ENCODE results near the gene WNT3A.

Gene WNT3A

DNA sequence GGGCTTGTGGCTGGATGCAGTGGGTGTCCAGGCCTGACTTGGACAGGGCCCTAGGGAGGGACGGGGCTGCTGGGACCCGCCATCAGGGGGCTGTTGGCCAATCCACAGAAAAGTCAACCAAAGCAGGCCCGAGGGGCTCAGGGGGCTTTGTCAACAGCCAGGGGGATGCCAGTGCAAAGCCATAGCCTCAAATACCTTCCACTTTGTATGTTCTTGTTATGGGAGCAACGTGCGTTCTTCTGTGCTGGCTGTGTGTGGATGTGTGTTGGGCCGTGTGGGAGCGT, 40.3 kb downstream of the WNT3A start:
- no peak for DNase-seq

DNA sequence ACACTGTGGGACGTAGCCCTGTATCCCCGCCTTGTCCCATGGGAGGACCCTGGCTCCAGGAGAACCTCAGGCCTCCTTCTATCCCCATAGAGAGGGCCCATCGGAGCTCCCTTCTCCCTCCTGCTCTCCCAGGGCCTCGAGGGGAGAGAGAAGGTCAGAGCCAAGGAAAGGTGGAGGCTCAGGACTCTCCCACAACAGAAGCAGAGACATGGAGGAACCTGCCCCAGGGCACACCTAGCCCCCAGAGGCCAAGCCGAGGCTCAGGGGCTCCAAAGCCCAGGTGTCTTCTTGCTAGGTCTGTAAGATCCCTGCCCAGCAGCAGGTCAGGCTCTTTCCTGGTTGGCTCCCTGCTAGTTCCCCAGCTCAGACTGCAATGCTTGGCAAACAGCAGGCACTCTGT, 41.3 kb downstream of the WNT3A start:
- DNase-seq = no peak

DNA sequence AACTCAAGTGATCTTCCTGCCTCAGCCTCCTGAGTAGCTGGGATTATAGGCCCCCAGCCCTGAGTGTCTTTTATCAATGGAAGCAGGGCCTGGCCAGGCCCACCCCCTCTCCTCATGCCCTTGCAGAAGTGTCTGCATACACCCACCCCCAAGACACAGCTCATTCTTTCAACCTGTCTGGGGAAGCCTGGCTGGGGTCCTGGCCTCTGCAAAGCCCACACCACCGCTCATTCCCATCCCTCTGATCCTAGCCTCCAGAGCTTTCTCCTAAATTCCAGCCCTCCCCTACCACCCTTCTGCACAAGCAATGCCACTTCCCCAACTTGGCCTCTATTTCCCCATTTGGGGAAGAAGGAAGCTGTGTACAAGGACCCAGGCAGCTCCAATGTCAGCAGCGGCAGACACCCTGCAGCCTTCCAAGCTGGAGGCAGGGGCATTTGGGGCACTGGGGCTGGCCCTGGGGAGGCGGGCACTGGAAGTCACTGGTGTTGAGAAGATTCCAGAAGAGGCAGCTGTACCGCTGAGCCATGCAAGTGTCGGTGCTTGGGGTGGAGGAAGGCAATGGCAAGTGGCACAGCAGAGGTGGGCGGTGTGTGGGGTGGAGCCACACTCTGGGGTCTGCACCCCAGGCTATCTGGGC, 42.0 kb downstream of the WNT3A start:
- DNase-seq = no peak

DNA sequence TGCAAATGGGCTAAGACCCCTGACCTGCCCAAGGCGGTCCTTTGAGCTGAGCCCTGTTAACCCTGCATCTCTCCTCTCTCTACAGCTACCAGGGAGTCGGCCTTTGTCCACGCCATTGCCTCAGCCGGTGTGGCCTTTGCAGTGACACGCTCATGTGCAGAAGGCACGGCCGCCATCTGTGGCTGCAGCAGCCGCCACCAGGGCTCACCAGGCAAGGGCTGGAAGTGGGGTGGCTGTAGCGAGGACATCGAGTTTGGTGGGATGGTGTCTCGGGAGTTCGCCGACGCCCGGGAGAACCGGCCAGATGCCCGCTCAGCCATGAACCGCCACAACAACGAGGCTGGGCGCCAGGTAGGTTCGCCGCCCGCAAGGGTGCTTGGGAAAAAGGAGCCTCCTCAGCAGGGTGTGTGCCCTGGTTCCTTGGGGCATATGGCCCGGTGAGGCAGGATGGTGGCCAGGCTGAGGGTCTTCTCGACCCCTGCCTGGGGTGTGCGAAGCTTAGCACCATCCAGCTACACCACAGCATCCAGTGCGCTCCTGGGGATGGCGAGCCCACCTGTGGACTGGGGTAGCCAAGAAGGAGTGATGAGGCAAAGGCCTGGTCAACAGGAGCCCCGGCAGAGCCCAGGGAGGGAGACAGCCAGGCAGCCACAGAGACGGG, 43.9 kb downstream of the WNT3A start:
- no peak for DNase-seq

DNA sequence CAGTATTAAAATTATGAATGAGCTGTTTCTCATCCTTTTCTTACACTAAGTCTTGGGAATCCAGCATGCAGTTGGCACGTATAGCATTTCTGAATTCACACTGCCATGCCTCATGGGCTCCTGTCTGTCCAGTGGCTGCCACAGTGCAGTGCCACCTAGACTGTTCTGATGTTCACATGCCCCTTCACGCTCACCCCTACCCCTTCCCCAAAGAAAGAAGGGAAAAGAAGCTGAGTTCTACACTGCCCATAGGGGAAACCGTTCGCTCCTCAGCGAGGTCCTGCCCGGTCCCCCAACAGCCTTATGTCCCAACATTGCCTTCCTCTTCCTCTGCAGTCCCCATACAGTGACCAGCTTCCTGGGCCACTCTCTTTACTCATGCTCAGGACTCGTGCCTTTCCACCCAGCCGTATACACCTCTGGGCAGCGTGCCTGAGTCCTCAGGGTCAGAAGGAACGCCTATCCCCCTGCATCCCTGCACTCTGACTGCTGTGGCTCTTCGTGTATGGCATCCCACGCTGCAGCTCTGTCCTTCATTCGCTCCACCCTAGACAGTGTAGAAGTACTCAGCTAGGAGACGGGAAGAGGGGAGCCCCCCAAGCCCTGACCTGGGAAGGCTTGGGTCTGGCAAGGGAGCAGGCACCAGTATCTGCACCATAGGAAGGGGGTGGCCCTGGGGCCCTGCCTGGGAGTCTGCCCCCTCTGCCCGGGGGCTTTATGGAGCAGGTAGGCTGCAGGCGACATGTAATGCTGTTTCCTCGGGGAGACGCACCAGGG, 51.6 kb downstream of the WNT3A start:
- no peak for DNase-seq

DNA sequence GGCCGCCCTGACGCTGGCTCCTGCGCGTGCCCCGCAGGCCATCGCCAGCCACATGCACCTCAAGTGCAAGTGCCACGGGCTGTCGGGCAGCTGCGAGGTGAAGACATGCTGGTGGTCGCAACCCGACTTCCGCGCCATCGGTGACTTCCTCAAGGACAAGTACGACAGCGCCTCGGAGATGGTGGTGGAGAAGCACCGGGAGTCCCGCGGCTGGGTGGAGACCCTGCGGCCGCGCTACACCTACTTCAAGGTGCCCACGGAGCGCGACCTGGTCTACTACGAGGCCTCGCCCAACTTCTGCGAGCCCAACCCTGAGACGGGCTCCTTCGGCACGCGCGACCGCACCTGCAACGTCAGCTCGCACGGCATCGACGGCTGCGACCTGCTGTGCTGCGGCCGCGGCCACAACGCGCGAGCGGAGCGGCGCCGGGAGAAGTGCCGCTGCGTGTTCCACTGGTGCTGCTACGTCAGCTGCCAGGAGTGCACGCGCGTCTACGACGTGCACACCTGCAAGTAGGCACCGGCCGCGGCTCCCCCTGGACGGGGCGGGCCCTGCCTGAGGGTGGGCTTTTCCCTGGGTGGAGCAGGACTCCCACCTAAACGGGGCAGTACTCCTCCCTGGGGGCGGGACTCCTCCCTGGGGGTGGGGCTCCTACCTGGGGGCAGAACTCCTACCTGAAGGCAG, 52.3 kb downstream of the WNT3A start:
- DNase-seq = no peak

DNA sequence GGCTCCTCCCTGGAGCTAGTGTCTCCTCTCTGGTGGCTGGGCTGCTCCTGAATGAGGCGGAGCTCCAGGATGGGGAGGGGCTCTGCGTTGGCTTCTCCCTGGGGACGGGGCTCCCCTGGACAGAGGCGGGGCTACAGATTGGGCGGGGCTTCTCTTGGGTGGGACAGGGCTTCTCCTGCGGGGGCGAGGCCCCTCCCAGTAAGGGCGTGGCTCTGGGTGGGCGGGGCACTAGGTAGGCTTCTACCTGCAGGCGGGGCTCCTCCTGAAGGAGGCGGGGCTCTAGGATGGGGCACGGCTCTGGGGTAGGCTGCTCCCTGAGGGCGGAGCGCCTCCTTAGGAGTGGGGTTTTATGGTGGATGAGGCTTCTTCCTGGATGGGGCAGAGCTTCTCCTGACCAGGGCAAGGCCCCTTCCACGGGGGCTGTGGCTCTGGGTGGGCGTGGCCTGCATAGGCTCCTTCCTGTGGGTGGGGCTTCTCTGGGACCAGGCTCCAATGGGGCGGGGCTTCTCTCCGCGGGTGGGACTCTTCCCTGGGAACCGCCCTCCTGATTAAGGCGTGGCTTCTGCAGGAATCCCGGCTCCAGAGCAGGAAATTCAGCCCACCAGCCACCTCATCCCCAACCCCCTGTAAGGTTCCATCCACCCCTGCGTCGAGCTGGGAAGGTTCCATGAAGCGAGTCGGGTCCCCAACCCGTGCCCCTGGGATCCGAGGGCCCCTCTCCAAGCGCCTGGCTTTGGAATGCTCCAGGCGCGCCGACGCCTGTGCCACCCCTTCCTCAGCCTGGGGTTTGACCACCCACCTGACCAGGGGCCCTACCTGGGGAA, 53.0 kb downstream of the WNT3A start:
- DNase-seq = no peak

DNA sequence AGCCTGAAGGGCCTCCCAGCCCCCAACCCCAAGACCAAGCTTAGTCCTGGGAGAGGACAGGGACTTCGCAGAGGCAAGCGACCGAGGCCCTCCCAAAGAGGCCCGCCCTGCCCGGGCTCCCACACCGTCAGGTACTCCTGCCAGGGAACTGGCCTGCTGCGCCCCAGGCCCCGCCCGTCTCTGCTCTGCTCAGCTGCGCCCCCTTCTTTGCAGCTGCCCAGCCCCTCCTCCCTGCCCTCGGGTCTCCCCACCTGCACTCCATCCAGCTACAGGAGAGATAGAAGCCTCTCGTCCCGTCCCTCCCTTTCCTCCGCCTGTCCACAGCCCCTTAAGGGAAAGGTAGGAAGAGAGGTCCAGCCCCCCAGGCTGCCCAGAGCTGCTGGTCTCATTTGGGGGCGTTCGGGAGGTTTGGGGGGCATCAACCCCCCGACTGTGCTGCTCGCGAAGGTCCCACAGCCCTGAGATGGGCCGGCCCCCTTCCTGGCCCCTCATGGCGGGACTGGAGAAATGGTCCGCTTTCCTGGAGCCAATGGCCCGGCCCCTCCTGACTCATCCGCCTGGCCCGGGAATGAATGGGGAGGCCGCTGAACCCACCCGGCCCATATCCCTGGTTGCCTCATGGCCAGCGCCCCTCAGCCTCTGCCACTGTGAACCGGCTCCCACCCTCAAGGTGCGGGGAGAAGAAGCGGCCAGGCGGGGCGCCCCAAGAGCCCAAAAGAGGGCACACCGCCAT, 53.8 kb downstream of the WNT3A start:
- no peak for DNase-seq

DNA sequence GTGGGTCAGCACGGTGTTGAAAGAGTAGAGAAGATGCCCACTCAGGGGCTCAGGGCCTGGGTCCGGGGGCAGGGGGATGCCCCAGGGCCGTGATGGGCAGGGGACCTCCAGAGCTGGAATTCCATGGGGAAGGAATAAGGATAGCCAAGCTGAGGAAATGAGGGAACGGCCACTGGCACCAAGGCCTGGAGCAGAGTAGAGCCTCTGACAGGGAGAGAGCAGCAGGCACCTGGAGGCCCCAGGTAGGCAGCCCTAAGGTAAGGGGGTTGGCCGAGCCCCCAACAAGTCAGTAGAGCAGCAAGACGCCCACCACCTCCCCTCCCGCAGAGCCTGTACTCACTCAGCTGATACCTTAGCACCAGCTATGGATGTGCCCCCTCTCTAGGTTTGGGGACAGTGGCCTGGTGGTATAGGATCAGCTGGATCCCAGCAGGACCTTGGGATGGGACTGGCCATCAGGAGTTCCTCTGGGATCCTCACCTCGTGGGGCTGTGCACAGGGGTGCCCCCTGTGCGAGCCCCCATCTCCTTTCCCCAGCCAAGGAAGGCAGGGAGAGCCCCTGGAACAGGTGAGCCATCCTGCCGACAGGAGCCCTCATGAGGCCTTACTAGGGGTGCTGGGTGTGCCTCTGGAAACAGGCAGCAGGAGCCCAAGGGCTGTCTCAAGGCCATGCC, 54.8 kb downstream of the WNT3A start:
- DNase-seq = no peak

DNA sequence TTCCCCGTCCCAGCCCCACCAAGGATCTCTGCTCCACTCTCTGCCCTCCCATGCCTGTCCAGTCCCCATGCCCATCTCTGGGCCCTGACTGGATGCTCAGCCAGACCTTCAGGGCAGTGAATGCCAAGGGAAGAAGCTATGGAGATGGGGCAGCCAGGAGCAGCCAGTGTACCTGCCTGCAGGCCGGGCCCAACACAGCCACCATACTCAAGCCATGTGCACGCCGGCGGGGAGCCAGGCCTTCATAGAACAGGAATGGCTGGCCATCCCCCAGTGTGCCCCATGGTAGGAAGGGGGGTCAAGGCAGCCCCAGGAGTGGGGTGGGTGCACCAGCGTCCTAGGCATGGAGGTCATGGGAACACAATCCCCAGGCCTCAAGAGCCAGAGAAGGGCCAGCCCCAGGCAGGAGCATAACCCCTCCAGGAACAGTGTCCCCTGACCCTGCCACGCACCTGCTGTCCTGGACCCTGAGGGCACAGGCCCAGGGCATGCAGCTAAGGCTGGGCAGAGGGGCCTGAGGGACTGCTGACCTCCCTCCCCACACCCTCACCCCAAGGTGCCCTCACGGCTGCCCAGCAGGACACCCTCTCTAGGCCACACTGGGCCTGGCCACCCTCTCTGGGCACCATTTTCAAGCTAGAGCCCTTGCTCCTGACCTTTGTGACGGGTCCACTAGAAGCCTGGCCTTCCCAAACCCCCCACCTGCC, 55.4 kb downstream of the WNT3A start:
- no peak for DNase-seq

DNA sequence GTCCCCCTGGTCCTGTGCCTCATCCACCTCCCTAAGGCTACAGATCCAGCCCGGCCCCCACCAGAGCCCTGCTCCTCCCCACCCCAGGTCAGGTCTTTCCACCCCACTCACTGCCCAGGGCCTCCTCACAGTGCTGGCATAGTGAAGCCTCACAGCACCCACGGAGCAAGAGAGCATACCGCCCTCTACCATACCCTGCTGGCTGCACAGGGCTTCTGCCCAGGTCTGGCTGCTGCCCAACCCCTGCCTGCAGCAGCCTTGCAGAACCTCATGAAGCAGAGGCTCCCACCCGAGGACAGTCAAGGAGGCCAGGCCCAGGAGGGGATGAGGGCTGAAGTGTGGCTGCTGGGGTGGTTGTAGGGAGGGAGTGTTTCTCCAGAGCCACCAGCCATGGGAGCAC, 56.0 kb downstream of the WNT3A start:
- no peak for DNase-seq

DNA sequence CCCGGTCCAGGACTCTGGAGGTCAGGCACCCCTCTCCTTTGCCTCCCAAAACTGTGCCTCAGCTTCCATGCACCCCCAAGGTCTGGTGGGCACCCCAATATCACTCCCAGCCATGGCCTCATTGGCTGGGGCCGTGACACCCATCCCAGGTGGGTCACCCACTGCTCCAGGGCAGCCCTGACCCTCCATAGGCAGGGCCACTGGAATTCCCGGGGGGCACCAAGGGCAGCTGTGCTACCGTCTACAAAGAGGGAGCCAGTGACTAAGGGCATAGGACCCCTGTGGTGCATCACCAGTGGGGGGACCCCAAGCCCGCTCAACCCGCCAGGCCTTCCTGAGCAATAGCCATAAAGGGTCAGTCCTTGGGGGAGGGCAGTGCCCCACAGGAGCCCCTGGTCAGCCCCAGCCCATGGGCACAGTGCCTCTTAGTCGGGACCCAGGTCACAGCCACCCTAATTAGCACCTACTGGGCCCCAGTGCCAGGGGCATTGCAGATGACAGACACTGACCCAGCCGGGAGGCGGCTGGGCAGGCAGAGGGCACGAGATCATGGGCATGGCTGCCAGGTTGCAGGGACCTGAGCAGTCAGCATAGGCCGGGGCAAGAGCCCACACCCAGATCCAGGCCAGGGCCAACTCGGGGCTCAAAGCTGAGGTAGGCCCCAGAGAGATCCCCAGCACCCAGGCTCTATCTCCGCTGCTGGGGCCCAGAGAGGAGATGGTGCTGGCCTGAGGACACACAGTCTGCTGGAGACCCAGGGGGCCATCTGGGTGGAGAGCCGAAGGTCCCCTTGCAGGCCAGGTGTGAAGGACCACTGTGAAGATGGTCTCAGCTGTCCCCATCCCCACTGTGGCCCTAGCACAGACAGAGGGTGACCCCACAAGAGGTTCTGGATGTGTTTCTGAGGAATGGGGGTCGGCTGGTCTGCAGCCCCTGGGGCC, 56.7 kb downstream of the WNT3A start:
- DNase-seq = no peak

DNA sequence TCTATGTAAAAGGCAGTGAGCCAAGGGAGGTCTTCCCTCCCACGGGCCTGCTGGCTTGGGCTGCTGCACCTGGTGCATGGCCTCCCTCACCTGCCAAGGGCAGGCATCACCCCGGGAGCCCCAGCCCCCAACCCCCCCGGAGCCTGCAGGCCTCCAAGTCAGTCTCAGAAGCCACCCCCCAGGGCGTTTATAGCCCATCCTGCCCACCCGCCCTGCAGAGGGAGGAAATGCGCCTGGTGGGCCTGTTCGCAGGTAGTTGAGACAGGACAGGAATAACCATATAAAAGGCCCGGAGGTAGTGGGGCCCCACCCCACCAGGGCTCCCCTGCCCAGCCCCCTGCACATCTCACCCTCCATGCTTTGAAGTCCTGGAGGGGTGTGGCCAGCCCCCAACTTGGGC, 57.5 kb downstream of the WNT3A start:
- no peak for DNase-seq

DNA sequence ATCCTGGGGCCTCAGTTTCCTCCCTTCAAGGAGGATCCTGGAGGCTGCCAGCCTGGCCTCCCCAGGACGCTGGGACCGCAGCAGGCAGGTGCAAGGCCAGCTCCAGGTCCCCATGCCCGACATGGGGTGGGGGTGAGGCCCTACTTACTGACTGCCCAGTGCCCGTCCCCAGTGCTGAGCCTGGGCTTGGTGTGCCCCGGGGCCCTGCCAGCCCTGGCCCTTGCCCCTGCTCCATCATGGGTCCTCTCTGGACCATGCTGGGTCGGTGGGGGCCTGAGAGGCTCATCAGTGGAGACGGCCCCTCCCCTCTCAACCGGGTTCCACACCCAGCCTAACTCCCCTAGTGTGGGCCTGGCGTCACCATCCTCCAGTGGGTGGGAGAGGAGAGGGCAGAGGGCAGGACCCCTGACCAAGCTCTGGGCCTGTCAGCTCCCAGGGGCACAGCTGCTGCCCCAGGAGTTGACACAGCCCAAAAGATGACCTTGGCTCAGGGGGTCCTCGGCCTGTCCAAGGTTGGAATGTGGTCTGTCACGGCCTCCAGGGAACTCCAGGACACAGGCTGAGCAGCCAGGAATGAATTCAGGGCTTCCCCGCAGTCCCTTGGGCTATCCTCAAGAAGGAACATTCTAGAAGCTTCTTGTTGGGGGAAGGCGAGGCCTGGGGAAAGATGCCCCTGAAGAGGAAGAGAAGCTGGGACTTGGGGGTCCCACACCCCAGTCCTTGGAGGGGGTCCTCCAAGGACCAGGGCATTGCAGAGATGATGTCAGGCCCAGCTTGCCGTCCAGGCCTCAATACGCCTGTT, 58.1 kb downstream of the WNT3A start:
- no peak for DNase-seq

DNA sequence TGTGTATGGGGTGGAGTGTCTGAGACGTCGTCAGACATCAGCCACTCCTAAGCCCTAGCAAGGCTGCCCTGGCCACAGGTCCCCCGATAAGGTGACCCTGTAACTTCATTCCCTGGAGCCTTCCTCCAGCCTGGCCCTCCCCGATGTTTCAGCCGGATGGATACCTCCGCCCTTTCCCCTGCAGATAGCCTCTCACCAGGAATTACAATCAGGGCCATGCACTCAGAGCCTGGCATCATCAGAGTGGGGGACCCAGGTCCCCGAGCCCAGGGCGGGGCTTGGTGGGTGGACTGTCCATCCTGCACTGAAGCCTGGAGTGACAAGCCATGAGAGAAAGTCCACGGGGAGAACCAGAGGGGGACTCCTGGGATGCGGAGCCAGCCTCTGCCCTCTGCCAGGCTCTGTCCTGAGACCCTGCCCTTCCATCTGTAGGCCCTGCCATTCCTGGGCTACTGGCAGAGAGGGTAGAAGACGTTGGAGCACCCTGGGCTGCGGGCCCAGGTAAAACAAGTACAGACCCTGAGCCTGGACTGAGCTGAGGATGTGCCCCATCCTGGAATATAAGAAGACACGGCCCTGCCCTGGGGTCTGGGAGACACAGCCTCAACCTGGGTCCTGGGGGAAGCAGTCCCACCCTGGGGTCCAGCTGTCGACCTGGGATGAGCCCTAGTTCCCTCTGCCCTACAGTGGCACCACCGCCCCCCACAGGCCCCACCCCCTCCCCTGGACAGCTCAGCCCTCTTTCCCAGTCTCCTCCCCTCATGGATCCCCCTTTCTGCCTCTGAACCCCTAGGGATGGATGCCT, 58.9 kb downstream of the WNT3A start:
- DNase-seq = no peak

DNA sequence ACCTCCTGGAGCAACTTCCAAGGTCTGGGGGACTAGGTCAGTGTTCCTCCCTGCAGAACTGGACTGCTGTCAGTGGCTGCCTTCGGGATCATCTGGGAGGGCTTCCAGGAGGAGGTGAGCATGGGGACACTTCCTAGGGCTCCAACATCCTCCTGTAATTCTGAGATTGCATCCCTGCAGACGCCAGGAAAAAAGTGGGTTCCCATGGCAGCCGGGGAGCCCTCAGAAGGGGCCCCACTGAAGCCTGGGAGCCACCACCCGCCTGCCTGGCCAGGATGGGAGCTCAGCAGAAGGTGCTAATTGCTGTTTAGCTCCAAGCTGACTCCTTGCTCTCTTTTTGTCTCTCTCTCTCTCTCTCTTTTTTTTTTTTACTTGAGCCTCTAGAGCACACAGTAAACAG, 59.6 kb downstream of the WNT3A start:
- DNase-seq = no peak
